HepG2 (cell line): ENCODE measurements around the gene C1orf74. TPM values are rescaled to one million over a fixed set of nuclear protein-coding genes. Genes with fewer than 3 reads are reported as not detected.

Source experiments
- CAMTA2 ChIP-seq: sonication (generic); formaldehyde crosslinking; IDR thresholded peaks from 2 replicates; pipeline ENCODE4 v1.4.0; 2020; ENCODE audit warnings: mild to moderate bottlenecking, missing genetic modification reagents, borderline replicate concordance
- FOSL2 ChIP-seq: sonication (generic); formaldehyde crosslinking; IDR thresholded peaks from 2 replicates; pipeline ENCODE4 v1.4.0; 2020; ENCODE audit warnings: missing genetic modification reagents
- GTF2F1 ChIP-seq: fragments of 150-350 bp; IDR thresholded peaks from 2 replicates; pipeline ENCODE4 v1.6.1; 2014; ENCODE audit warnings: low read length
- HOXA5 ChIP-seq: sonication (generic); formaldehyde crosslinking; IDR thresholded peaks from 2 replicates; pipeline ENCODE4 v1.4.0; 2020; ENCODE audit warnings: missing genetic modification reagents
- JUN ChIP-seq: sonication (generic); formaldehyde crosslinking; IDR thresholded peaks from 2 replicates; pipeline ENCODE4 v1.4.0; 2020; ENCODE audit warnings: mild to moderate bottlenecking, missing genetic modification reagents
- MTA1 ChIP-seq: sonication (generic); formaldehyde crosslinking; IDR thresholded peaks from 2 replicates; pipeline ENCODE4 v1.4.0; 2020; ENCODE audit warnings: missing genetic modification reagents, mild to moderate bottlenecking, borderline replicate concordance
- SYNCRIP ChIP-seq: fragments of 200-400 bp; formaldehyde crosslinking; IDR thresholded peaks from 2 replicates; pipeline ENCODE4 v1.6.1; 2018; ENCODE audit warnings: mild to moderate bottlenecking, low read depth, low read length; ENCODE audit not compliant: insufficient read depth
- TOPORS ChIP-seq: sonication (generic); formaldehyde crosslinking; IDR thresholded peaks from 2 replicates; pipeline ENCODE4 v1.8.0; 2023; ENCODE audit warnings: mild to moderate bottlenecking, missing genetic modification reagents
- ZMAT3 ChIP-seq: sonication (generic); formaldehyde crosslinking; conservative IDR thresholded peaks from 2 replicates; pipeline ENCODE4 v1.7.0; 2021; ENCODE audit warnings: missing genetic modification reagents
- ZNF766 ChIP-seq: sonication (generic); formaldehyde crosslinking; IDR thresholded peaks from 2 replicates; pipeline ENCODE4 v1.5.0; 2020; ENCODE audit warnings: missing genetic modification reagents, borderline replicate concordance
- polyA plus RNA-seq, 8 experiments: library from polyadenylated mRNA; depleted of rRNA in 3 of 8; stranded (reverse) in 7 of 8; unstranded in 1 of 8; fragments of >200 nt; fragmentation: Illumina TruSeq in 4 of 8; extraction: Trizol in 4 of 8; gene quantifications; 2 replicates each; pipeline versions ENCODE4 v1.2.1 to v1.2.3, GENCODE V29; 2011 to 2016; ENCODE audit warnings: low read depth in 4 of 8, missing spikeins in 1 of 8, mixed read lengths in 1 of 8; ENCODE audit not compliant: insufficient read depth in 1 of 8
- total RNA-seq, 5 experiments: library from RNA; depleted of rRNA; stranded (reverse); fragments of >200 nt; fragmentation: Illumina TruSeq; extraction: Trizol; gene quantifications; 2 replicates each; pipeline ENCODE4 v1.2.3, GENCODE V29; 2016; ENCODE audit warnings: low read depth in 1 of 5
- TF ChIP-seq, protein P1 (sequence below): sonication (generic); formaldehyde crosslinking; IDR thresholded peaks from one replicate; pipeline ENCODE4 v1.5.1; 2020; ENCODE audit warnings: mild to moderate bottlenecking, missing genetic modification reagents; ENCODE audit errors: not compliant biosample characterization
- TF ChIP-seq, protein P2 (sequence below): sonication (generic); formaldehyde crosslinking; IDR thresholded peaks from 2 replicates; pipeline ENCODE4 v1.4.0; 2020; ENCODE audit warnings: missing genetic modification reagents, low read depth, mild to moderate bottlenecking, borderline replicate concordance
- TF ChIP-seq, protein P3 (sequence below): sonication (generic); formaldehyde crosslinking; IDR thresholded peaks from 2 replicates; pipeline ENCODE4 v1.5.0; 2020; ENCODE audit warnings: mild to moderate bottlenecking, missing genetic modification reagents, borderline replicate concordance

C1orf74 gene
- total and polyA plus RNA-seq, 2 of the 13 experiments (the other 11 are each of a cell fraction or from before 2014, with no cell fraction given): 0.33 to 0.71 TPM

DNA sequence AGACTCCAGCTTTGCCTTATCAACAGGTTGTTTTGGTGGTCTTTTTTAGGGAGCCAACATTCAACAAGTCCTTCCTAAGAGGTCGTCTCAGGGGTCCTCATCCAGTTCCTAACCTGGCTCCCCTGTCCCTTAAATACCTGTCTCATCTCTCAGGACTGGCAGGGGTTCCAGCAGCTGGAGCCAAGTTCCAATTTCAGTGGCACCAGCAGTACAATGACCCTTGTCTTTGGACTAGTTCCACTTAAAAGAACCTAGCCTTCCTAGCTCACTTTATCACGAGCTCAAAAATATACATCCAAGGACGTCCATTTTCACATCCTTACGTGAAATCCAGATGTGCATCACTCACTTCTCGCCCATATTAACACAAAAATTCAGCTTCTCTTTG is 47.2 kb downstream of the C1orf74 start (continued):
- TF ChIP-seq, protein P1, sequence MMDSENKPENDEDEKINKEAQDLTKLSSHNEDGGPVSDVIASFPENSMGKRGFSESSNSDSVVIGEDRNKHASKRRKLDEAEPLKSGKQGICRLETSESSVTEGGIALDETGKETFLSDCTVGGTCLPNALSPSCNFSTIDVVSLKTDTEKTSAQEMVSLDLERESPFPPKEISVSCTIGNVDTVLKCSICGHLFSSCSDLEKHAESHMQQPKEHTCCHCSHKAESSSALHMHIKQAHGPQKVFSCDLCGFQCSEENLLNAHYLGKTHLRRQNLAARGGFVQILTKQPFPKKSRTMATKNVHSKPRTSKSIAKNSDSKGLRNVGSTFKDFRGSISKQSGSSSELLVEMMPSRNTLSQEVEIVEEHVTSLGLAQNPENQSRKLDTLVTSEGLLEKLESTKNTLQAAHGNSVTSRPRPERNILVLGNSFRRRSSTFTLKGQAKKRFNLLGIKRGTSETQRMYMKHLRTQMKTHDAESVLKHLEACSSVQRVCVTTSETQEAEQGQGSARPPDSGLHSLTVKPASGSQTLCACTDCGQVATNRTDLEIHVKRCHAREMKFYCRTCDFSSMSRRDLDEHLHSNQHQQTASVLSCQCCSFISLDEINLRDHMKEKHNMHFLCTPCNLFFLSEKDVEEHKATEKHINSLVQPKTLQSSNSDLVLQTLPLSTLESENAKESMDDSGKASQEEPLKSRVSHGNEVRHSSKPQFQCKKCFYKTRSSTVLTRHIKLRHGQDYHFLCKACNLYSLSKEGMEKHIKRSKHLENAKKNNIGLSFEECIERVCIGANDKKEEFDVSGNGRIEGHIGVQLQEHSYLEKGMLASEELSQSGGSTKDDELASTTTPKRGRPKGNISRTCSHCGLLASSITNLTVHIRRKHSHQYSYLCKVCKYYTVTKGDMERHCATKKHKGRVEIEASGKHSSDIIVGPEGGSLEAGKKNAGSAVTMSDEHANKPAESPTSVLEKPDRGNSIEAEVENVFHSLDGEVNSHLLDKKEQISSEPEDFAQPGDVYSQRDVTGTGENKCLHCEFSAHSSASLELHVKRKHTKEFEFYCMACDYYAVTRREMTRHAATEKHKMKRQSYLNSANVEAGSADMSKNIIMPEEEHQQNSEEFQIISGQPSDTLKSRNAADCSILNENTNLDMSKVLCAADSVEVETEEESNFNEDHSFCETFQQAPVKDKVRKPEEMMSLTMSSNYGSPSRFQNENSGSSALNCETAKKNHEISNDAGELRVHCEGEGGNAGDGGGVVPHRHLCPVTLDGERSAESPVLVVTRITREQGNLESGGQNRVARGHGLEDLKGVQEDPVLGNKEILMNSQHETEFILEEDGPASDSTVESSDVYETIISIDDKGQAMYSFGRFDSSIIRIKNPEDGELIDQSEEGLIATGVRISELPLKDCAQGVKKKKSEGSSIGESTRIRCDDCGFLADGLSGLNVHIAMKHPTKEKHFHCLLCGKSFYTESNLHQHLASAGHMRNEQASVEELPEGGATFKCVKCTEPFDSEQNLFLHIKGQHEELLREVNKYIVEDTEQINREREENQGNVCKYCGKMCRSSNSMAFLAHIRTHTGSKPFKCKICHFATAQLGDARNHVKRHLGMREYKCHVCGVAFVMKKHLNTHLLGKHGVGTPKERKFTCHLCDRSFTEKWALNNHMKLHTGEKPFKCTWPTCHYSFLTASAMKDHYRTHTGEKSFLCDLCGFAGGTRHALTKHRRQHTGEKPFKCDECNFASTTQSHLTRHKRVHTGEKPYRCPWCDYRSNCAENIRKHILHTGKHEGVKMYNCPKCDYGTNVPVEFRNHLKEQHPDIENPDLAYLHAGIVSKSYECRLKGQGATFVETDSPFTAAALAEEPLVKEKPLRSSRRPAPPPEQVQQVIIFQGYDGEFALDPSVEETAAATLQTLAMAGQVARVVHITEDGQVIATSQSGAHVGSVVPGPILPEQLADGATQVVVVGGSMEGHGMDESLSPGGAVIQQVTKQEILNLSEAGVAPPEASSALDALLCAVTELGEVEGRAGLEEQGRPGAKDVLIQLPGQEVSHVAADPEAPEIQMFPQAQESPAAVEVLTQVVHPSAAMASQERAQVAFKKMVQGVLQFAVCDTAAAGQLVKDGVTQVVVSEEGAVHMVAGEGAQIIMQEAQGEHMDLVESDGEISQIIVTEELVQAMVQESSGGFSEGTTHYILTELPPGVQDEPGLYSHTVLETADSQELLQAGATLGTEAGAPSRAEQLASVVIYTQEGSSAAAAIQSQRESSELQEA (CRISPR knock-in tag): no peak
- TF ChIP-seq MTA1 (CRISPR knock-in tag) (no peak), ZMAT3 (no peak), TOPORS (CRISPR knock-in tag) (no peak), ZNF766 (CRISPR knock-in tag) (no peak), HOXA5 (CRISPR knock-in tag) (no peak), FOSL2 (CRISPR knock-in tag) (no peak), JUN (CRISPR knock-in tag) (no peak), CAMTA2 (CRISPR knock-in tag) (no peak), SYNCRIP (no peak), GTF2F1 (no peak)
- TF ChIP-seq, protein P2, sequence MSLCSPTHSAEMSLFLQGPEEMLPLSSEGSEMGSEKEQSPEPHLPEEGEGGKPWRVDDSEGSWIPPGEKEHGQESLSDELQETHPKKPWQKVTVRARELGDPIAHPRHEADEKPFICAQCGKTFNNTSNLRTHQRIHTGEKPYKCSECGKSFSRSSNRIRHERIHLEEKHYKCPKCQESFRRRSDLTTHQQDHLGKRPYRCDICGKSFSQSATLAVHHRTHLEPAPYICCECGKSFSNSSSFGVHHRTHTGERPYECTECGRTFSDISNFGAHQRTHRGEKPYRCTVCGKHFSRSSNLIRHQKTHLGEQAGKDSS (CRISPR knock-in tag): no peak
- TF ChIP-seq, protein P3, sequence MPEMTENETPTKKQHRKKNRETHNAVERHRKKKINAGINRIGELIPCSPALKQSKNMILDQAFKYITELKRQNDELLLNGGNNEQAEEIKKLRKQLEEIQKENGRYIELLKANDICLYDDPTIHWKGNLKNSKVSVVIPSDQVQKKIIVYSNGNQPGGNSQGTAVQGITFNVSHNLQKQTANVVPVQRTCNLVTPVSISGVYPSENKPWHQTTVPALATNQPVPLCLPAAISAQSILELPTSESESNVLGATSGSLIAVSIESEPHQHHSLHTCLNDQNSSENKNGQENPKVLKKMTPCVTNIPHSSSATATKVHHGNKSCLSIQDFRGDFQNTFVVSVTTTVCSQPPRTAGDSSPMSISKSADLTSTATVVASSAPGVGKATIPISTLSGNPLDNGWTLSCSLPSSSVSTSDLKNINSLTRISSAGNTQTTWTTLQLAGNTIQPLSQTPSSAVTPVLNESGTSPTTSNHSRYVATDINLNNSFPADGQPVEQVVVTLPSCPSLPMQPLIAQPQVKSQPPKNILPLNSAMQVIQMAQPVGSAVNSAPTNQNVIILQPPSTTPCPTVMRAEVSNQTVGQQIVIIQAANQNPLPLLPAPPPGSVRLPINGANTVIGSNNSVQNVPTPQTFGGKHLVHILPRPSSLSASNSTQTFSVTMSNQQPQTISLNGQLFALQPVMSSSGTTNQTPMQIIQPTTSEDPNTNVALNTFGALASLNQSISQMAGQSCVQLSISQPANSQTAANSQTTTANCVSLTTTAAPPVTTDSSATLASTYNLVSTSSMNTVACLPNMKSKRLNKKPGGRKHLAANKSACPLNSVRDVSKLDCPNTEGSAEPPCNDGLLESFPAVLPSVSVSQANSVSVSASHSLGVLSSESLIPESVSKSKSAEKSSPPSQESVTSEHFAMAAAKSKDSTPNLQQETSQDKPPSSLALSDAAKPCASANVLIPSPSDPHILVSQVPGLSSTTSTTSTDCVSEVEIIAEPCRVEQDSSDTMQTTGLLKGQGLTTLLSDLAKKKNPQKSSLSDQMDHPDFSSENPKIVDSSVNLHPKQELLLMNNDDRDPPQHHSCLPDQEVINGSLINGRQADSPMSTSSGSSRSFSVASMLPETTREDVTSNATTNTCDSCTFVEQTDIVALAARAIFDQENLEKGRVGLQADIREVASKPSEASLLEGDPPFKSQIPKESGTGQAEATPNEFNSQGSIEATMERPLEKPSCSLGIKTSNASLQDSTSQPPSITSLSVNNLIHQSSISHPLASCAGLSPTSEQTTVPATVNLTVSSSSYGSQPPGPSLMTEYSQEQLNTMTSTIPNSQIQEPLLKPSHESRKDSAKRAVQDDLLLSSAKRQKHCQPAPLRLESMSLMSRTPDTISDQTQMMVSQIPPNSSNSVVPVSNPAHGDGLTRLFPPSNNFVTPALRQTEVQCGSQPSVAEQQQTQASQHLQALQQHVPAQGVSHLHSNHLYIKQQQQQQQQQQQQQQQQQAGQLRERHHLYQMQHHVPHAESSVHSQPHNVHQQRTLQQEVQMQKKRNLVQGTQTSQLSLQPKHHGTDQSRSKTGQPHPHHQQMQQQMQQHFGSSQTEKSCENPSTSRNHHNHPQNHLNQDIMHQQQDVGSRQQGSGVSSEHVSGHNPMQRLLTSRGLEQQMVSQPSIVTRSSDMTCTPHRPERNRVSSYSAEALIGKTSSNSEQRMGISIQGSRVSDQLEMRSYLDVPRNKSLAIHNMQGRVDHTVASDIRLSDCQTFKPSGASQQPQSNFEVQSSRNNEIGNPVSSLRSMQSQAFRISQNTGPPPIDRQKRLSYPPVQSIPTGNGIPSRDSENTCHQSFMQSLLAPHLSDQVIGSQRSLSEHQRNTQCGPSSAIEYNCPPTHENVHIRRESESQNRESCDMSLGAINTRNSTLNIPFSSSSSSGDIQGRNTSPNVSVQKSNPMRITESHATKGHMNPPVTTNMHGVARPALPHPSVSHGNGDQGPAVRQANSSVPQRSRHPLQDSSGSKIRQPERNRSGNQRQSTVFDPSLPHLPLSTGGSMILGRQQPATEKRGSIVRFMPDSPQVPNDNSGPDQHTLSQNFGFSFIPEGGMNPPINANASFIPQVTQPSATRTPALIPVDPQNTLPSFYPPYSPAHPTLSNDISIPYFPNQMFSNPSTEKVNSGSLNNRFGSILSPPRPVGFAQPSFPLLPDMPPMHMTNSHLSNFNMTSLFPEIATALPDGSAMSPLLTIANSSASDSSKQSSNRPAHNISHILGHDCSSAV (CRISPR knock-in tag): no peak
- TF ChIP-seq, all 625 proteins: peak for 0
